Progenitor cell of endocrine pancreas (in vitro differentiated cells): Measurements from ENCODE around the gene WWC1. TPM values are rescaled to one million over a fixed set of nuclear protein-coding genes. Genes with fewer than 3 reads are reported as not detected.

Experiments
- DNase-seq: peaks from one replicate; pipeline ENCODE4 v3.0.0; 2021; ENCODE audit warnings: low spot score; ENCODE audit not compliant: unreplicated experiment
- H3K27ac Mint-ChIP-seq: 2 replicates; pipeline ENCODE4 v1.8.0; 2021; ENCODE audit warnings: mild to moderate bottlenecking, moderate library complexity, mixed read lengths
- H3K27me3 Mint-ChIP-seq: 2 replicates; pipeline ENCODE4 v1.8.0; 2021; ENCODE audit warnings: mixed read lengths
- H3K36me3 Mint-ChIP-seq: 2 replicates; pipeline ENCODE4 v1.8.0; 2022; ENCODE audit warnings: mixed read lengths; ENCODE audit not compliant: insufficient read depth
- H3K4me1 Mint-ChIP-seq: 2 replicates; pipeline ENCODE4 v1.8.0; 2021; ENCODE audit warnings: low read depth, mixed read lengths
- H3K4me3 Mint-ChIP-seq: 2 replicates; pipeline ENCODE4 v1.8.0; 2021; ENCODE audit warnings: low read depth, mild to moderate bottlenecking, moderate library complexity, mixed read lengths
- H3K9me3 Mint-ChIP-seq: 2 replicates; pipeline ENCODE4 v1.8.0; 2021; ENCODE audit warnings: low read depth, mixed read lengths
- CTCF ChIP-seq: fragments of 200-600 bp; sonication (generic); IDR thresholded peaks from one replicate; pipeline ENCODE4 v1.5.0; 2021; ENCODE audit warnings: antibody characterized with exemption, mild to moderate bottlenecking; ENCODE audit not compliant: unreplicated experiment
- total RNA-seq: library from RNA; stranded (reverse); gene quantifications from 2 replicates; pipeline ENCODE4 v1.2.1, GENCODE V29; 2021

The WWC1 gene
- total RNA-seq, 1 donor from 2014 or later: 62.3 TPM

- no peak for DNase-seq
- H3K36me3 Mint-ChIP-seq: no peaks in the 10 kb centered on the region
- H3K4me1 Mint-ChIP-seq: peaks cover 45% of the 10 kb centered on the region
Observed at GRCh38 chr5:168359820-168360460, 68.5 kb downstream of the WWC1 start.

DNA sequence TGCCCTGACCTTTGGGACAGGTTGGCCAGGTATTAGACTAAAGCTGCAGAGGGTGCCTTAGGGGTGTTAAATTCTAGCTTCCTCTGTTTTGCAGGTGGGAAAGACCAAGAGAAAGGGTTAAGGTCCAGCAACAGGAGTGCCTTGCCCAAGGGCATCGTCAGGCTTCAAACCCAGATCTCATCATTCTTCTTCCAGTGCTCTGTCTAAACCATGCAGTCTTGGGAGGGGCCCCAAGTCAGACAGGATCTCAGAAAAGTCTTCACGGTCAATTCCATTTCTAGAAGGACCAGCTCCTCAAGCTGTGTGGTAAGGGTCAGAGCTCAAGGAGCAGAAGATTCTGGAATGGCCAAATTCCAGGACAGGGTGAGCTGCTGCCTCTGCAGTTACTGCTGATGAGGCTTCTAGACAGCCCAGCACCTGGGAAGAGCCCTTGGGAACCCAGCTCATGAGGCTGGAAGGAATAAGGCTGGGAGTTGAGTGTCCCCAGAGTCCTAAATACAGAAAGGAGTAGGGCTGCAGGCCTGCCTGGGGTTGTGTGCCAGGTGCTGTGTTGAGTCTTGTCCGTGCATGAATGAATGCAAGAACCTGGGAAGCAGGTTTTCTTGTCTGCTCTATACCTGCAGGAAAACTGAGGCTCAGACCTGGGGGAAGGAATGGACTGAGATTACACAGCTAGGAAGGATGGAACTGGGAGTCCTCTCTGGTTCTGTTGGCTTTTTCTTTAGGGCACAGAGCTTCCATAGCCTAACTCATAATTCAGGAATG, 69.3 kb downstream of the WWC1 start:
- peak overlapping the region; percentile 73 for H3K27ac Mint-ChIP-seq
- no peaks in the 10 kb centered on the region for H3K9me3 Mint-ChIP-seq
- H3K27me3 Mint-ChIP-seq: no peaks in the 10 kb centered on the region
- no peak overlapping the region for H3K4me3 Mint-ChIP-seq
- DNase-seq: no peak
- no peaks in the 10 kb centered on the region for H3K36me3 Mint-ChIP-seq
- TF ChIP-seq CTCF: no peak
- H3K4me1 Mint-ChIP-seq: peaks cover 49% of the 10 kb centered on the region

More at GRCh38 chr5:168359820-168360460, 68.5 kb downstream of the WWC1 start:
- H3K4me3 Mint-ChIP-seq: no peak overlapping the region
- TF ChIP-seq CTCF: no peak
- H3K9me3 Mint-ChIP-seq: no peaks in the 10 kb centered on the region
- peak overlapping the region; percentile 73 for H3K27ac Mint-ChIP-seq
- no peaks in the 10 kb centered on the region for H3K27me3 Mint-ChIP-seq

DNA sequence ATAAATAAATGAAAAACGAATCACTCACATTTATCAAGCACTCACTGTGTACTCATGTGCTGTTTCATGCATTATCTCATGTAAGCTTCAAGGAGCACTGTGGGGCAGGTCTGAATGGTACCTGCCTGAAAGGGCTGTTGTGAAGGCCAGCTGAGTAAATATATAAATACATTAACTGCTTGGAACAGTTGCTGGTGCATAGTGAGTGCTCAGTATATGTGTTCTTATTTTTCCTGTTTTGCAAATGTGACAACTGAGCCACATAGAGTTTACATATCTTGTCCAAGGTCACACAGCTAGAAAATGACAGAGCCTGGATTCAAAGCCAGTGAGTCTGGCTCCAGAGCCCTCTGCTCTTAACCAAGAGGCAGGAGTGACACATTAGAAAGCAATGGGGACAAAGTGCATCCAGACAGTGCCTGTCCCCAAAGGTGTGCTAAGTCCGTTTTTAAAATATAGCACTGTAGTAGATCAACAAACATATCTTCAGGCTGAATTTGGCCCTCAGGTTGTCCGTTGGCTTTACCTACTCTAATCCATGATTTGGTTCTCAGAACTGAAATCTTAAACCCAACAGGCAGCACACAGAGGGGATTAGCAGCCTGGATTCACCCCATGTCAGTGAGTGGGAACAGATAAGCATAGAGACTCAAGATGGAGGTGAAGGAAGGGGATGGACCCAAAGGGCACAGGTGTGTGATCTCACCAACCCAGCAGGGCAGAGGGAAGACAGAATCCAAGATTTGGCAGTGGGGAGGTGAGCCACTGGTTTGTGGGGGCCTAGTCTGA, 70.8 kb downstream of the WWC1 start:
- Mint-ChIP-seq H3K9me3 (no peaks in the 10 kb centered on the region), H3K27me3 (no peaks in the 10 kb centered on the region)

GRCh38 chr5:168364151-168364661, 72.8 kb downstream of the WWC1 start:
- H3K27me3 Mint-ChIP-seq: no peaks in the 10 kb centered on the region
- no peak for DNase-seq
- peaks cover 5% of the 10 kb centered on the region for H3K36me3 Mint-ChIP-seq
- peaks cover 52% of the 10 kb centered on the region for H3K4me1 Mint-ChIP-seq
- TF ChIP-seq CTCF: no peak
- no peaks in the 10 kb centered on the region for H3K9me3 Mint-ChIP-seq
- H3K27ac Mint-ChIP-seq: peak overlapping the region; percentile 38
- no peak overlapping the region for H3K4me3 Mint-ChIP-seq

More for the DNA sequence above, 70.8 kb downstream of the WWC1 start:
- H3K4me1 Mint-ChIP-seq: peaks cover 54% of the 10 kb centered on the region
- H3K4me3 Mint-ChIP-seq: no peak overlapping the region
- DNase-seq: no peak
- TF ChIP-seq CTCF: no peak
- H3K27ac Mint-ChIP-seq: peak overlapping the region; percentile 44
- H3K36me3 Mint-ChIP-seq: no peaks in the 10 kb centered on the region
